Mesodermal cell (in vitro differentiated cells): ENCODE data around the gene CASP6.

ENCODE experiments used
- H3K27ac ChIP-seq: 2 replicates; pipeline ENCODE4 v1.7.0; 2013; ENCODE audit warnings: mild to moderate bottlenecking, low read depth, low read length, moderate library complexity; ENCODE audit not compliant: severe bottlenecking
- H3K36me3 ChIP-seq: 2 replicates; pipeline ENCODE4 v1.7.1; 2013; ENCODE audit warnings: mild to moderate bottlenecking, low read length, moderate library complexity; ENCODE audit not compliant: control insufficient read depth, insufficient read depth
- H3K4me1 ChIP-seq: one replicate; pipeline ENCODE4 v1.7.1; 2013; ENCODE audit warnings: mild to moderate bottlenecking, low read length; ENCODE audit not compliant: insufficient read depth, control insufficient read depth, poor library complexity, severe bottlenecking
- H3K4me3 ChIP-seq: 2 replicates; pipeline ENCODE4 v1.7.0; 2013; ENCODE audit warnings: low read length, control low read depth, mild to moderate bottlenecking; ENCODE audit not compliant: insufficient read depth, poor library complexity, severe bottlenecking; ENCODE audit errors: extremely low read depth
- H3K9me3 ChIP-seq: 2 replicates; pipeline ENCODE4 v1.7.1; 2013; ENCODE audit warnings: mild to moderate bottlenecking, low read length, moderate library complexity; ENCODE audit not compliant: control insufficient read depth
- WGBS, 2 experiments: methylation state at CpG; one replicate each; pipeline ENCODE4 v1.1.5; 2013; ENCODE audit warnings: missing lambda C conversion rate in 2 of 2; ENCODE audit not compliant: insufficient coverage in 2 of 2; 5-methylcytosine and 5-hydroxymethylcytosine counted together

CASP6 gene

GRCh38 chr4:109640644-109641043 lies 62.6 kb downstream of the CASP6 start:
- H3K36me3 ChIP-seq = no peaks in the 10 kb centered on the region
- WGBS, 2 experiments = 100% methylated on average over 1 of the region's 2 CpGs
- no peaks in the 10 kb centered on the region for H3K4me1 ChIP-seq
- peaks cover 4% of the 10 kb centered on the region for H3K9me3 ChIP-seq
- H3K27ac ChIP-seq = no peak overlapping the region
- H3K4me3 ChIP-seq = no peak overlapping the region
